HFF-Myc (cell line): Measurements from ENCODE around the gene TRERF1.

Experiments used
- DNase-seq: peaks from one replicate; pipeline ENCODE4 v3.0.0-alpha.2; 2011; ENCODE audit warnings: low read depth; ENCODE audit errors: extremely low read depth
- H3K4me3 ChIP-seq: replicated peaks from 2 replicates; pipeline ENCODE4 v1.5.1; 2011; ENCODE audit warnings: low read depth, mild to moderate bottlenecking, control low read depth, low read length
- TF ChIP-seq, protein P1 (sequence below): IDR thresholded peaks from 2 replicates; pipeline ENCODE4 v1.5.1; 2012; ENCODE audit warnings: mild to moderate bottlenecking, low read depth, low read length, control low read depth; ENCODE audit errors: missing control alignments

Gene TRERF1

DNA sequence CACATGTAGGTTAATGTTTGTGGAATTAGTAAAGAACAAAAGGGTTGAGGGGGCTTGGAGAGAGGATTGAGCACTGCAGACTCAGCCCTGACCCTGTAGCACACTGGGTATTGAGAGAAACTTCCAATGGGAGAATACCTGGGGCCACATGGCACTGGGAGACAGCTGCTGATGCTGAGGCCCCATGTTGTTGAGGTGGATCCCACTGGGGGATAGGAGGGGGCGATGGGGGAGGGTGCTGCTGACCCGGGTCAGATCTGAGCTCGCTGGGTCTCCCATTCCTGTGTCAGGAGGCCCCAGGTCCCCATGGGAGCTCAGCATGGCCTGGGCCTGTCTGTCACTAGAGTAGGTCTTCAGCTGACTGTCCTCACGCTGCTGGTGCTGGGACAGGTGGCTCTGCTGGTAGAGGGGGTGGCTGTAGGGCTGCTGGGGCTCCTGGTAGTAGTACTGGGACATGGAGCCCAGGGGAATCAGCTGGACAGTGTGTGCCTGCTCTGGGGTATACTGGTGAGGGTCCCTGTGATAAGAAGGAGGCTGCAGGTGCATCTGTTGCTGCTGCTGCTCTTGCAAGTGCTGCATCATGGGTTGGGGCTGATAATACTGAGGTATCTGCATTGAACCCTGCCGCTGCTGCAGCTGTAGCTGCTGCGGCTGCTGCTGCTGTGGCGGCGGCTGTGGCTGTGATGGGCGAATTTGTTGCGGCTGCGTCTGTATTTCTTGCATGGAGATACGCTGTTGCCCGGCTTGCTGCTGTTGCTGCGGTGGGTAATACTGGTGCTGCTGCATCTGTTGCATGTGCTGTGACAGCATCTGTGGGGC, 183.5 kb downstream of the TRERF1 start:
- H3K4me3 ChIP-seq, result no peak overlapping the region
- no peak for DNase-seq
- TF ChIP-seq, protein P1, sequence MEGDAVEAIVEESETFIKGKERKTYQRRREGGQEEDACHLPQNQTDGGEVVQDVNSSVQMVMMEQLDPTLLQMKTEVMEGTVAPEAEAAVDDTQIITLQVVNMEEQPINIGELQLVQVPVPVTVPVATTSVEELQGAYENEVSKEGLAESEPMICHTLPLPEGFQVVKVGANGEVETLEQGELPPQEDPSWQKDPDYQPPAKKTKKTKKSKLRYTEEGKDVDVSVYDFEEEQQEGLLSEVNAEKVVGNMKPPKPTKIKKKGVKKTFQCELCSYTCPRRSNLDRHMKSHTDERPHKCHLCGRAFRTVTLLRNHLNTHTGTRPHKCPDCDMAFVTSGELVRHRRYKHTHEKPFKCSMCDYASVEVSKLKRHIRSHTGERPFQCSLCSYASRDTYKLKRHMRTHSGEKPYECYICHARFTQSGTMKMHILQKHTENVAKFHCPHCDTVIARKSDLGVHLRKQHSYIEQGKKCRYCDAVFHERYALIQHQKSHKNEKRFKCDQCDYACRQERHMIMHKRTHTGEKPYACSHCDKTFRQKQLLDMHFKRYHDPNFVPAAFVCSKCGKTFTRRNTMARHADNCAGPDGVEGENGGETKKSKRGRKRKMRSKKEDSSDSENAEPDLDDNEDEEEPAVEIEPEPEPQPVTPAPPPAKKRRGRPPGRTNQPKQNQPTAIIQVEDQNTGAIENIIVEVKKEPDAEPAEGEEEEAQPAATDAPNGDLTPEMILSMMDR, result no peak

DNA sequence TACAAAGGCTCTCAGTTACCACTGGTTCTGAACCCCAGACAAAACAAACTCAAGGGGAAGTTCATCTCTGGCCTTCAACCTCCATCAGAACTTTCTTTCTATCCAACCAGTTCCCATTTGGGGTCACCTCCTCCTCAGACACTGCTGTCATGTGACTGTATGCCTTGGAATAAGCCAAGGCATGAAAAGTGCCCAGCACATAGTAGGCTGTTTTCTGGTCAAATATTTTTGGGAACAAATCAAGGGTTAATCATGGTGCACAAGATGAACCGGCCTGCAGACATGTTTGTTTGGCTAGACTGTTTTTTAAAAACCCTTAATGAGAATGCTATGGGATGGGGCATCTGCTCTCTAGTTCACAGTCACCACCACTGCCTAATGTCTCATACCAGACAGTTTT, 185.2 kb downstream of the TRERF1 start:
- H3K4me3 ChIP-seq, result no peak overlapping the region
- DNase-seq, result no peak
- TF ChIP-seq, protein P1, result no peak

DNA sequence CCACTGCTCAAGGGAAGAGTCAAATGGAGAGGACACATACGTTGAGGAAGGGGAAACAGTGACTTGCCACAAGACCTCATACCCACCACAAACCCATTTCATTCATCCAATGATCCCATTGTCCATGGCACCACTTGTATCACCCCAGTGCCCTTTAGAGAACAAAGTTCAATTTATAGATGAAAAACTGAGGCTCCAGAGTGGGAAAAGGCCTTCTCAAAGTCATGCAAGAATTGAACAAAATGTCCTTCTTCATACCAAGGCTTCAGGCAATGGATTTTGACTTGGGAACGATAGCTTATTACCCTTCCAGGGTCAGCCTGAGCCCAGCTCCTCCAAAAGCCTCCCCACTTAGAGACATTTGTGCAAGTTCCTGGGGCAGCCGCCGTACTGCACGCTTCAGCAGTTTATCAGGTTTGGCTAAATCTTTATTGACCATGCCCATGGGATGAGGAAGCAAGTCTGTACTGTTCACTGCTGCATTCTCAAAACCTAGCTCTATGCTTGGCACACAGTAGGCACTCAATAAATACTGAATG, 186.8 kb downstream of the TRERF1 start:
- DNase-seq, result no peak
- H3K4me3 ChIP-seq, result no peak overlapping the region
- TF ChIP-seq, protein P1, result no peak

DNA sequence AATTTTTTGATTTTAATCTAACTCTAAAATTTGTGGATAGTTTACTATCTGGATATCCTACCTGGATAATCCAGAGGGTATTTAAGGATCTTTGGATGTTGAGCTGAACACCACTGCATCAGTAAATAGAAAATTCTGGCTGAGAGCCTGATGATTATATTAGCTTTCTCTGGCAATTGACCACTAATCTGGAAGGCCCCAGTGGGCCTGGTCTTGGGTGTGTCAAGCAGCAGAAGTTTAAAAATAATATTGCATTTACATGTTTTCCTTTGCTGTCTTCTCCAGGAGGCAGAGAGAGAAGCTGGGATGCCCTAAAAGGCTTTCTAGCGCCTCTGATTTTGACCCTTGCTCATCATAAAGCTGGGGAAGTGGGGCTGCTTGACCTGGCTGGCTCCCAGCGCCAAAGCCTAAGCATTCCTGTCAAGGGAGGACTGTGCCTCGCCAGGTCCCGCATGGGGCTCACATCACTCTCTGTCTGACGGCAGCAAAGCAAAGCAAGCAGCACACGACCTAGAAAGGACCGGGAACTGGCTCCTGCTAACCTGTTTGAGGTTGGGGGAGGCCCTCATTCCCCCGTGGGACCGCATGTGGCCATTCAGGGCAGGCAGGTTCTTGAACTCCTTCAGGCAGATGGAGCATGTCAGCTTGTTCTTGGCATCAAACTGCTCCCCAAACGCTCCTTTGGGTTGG, 187.4 kb downstream of the TRERF1 start:
- TF ChIP-seq, protein P1, result no peak
- H3K4me3 ChIP-seq, result no peak overlapping the region
- DNase-seq, result no peak

DNA sequence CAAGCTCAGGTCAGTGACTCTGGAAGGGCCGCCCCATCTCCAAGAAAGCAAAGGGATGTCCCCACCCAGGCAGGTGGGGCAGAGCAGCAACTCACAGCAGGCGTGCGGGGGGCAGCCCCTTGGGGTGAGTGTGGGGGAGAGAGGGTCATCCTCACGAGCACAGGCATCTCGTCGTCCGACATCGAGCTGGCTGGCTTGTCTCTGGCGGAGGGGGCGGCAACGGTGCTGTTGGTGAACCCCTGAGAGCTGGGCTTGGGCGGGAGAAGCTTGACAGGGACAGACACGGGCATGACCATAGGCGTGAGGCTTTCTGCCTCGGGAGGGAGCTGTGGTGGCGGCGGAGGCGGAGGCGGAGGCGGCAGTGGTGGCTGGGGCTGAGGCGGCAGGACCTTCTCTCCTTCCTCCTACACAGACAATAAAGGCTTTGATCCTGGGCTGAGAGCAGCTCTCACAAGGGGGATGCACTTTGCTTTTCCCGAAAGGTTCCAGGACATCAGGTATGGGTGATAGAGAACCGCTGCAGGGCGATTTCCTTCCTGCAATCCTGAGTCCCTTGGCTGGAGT, 188.5 kb downstream of the TRERF1 start:
- H3K4me3 ChIP-seq, result no peak overlapping the region
- TF ChIP-seq, protein P1, result no peak
- no peak for DNase-seq

DNA sequence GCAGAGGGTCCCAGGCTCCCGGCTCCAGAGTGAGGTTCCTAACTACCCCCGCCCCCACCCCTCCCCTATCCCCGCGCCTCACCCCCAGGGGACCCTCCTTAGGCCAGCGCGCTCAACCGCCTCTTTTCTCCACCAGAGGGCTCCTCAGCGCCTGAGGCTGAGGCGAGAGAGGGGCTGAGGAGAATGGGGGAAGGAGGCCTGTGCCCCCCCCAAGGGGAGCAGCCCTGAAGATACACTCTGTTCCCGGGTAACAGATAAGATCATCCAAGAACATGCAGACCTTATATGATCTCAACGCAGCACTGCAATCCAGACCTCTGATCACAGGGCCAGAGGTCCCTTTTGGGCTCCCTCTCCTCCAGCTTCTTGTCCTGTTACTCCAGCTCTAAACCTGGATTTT, 190.8 kb downstream of the TRERF1 start:
- DNase-seq, result no peak
- no peak overlapping the region for H3K4me3 ChIP-seq
- TF ChIP-seq, protein P1, result peak; percentile 45
